H1 (cell line): ENCODE results near the gene TAF10. TPM values are rescaled to one million over a fixed set of nuclear protein-coding genes. Genes with fewer than 3 reads are reported as not detected.

Source experiments
- CTCF ChIA-PET: fragments of 300-600 bp; sonication (Branson Sonifier 250); formaldehyde crosslinking; loops from one replicate; lab custom pipeline; 2021; ENCODE audit not compliant: partially characterized antibody; lab: Charles Lee
- POLR2A ChIA-PET: fragments of 300-600 bp; sonication (Branson Sonifier 250); formaldehyde crosslinking; loops from one replicate; lab custom pipeline; 2021; ENCODE audit warnings: inconsistent platforms; ENCODE audit not compliant: partially characterized antibody; lab: Charles Lee
- DNase-seq, 2 experiments: peaks; one replicate each; pipeline versions ENCODE4 v3.0.0 to v3.0.0-alpha.2; 2010 to 2022; ENCODE audit warnings: low spot score in 2 of 2, low read depth in 1 of 2, mixed read lengths in 1 of 2
- FAIRE-seq: peaks from 2 replicates; lab custom pipeline; 2011; peaks lifted over from hg19 to GRCh38; lab: Jason Lieb, UNC
- H2AFZ ChIP-seq: 2 replicates; pipeline ENCODE4 v1.8.1; 2012; ENCODE audit warnings: low read length, inconsistent platforms
- H2AK5ac ChIP-seq: 2 replicates; pipeline ENCODE4 v1.6.1; 2013; ENCODE audit warnings: low read depth, low read length
- H2BK120ac ChIP-seq: replicated peaks from 2 replicates; pipeline ENCODE3; 2013; ENCODE audit warnings: low read depth, low read length, inconsistent platforms
- H2BK12ac ChIP-seq: 2 replicates; pipeline ENCODE4 v1.6.1; 2013; ENCODE audit warnings: low read depth, low read length
- H2BK15ac ChIP-seq: 2 replicates; pipeline ENCODE4 v1.6.1; 2013; ENCODE audit warnings: low read length
- H2BK20ac ChIP-seq: 2 replicates; pipeline ENCODE4 v1.6.1; 2013; ENCODE audit warnings: low read length
- H2BK5ac ChIP-seq: 2 replicates; pipeline ENCODE4 v1.6.1; 2013; ENCODE audit warnings: low read depth, low read length
- H3K14ac ChIP-seq: 2 replicates; pipeline ENCODE4 v1.6.1; 2013; ENCODE audit warnings: inconsistent platforms; ENCODE audit not compliant: insufficient read length
- H3K18ac ChIP-seq: 2 replicates; pipeline ENCODE4 v1.6.1; 2013; ENCODE audit warnings: low read length; ENCODE audit errors: extremely low read depth
- H3K23ac ChIP-seq: 2 replicates; pipeline ENCODE4 v1.6.1; 2013; ENCODE audit warnings: inconsistent platforms; ENCODE audit not compliant: insufficient read length
- H3K23me2 ChIP-seq: 2 replicates; pipeline ENCODE4 v1.6.1; 2013; ENCODE audit warnings: low read depth, low read length
- H3K27ac ChIP-seq: 2 replicates; pipeline ENCODE4 v1.6.1; 2011; ENCODE audit warnings: low read depth, low read length, inconsistent platforms
- H3K27me3 ChIP-seq, 4 experiments: replicated peaks in 1 of 4; 1 replicate in 1 of 4; 2 replicates in 3 of 4; pipeline versions ENCODE4 v1.6.1 to v1.8.1; 2011 to 2013; ENCODE audit warnings: low read length in 3 of 4, mild to moderate bottlenecking in 3 of 4, inconsistent platforms in 2 of 4, mixed read lengths in 2 of 4, moderate library complexity in 1 of 4; ENCODE audit not compliant: control insufficient read depth in 3 of 4, insufficient read depth in 3 of 4; ENCODE audit errors: extremely low read depth in 1 of 4
- H3K36me3 ChIP-seq, 4 experiments: 2 replicates each; pipeline versions ENCODE4 v1.6.1 to v1.8.1; 2011 to 2013; ENCODE audit warnings: mild to moderate bottlenecking in 4 of 4, low read length in 3 of 4, moderate library complexity in 2 of 4, control low read depth in 1 of 4, inconsistent platforms in 1 of 4; ENCODE audit not compliant: insufficient read depth in 4 of 4, control insufficient read depth in 2 of 4
- H3K4ac ChIP-seq: replicated peaks from 2 replicates; pipeline ENCODE3; 2013; ENCODE audit warnings: low read length, low read depth, mixed read lengths, inconsistent platforms; ENCODE audit not compliant: insufficient read length
- H3K4me1 ChIP-seq, 4 experiments: replicated peaks in 1 of 4; 1 replicate in 1 of 4; 2 replicates in 3 of 4; pipeline versions ENCODE4 v1.6.1 to v1.8.1; 2011 to 2013; ENCODE audit warnings: low read length in 3 of 4, inconsistent platforms in 2 of 4, mixed read lengths in 1 of 4; ENCODE audit not compliant: insufficient read depth in 4 of 4, control insufficient read depth in 3 of 4
- H3K4me2 ChIP-seq, 2 experiments: 2 replicates each; pipeline versions ENCODE4 v1.6.1 to v1.8.1; 2011 to 2013; ENCODE audit warnings: low read depth in 2 of 2, low read length in 2 of 2, control low read depth in 1 of 2, inconsistent platforms in 1 of 2, mild to moderate bottlenecking in 1 of 2; ENCODE audit not compliant: insufficient read depth in 1 of 2
- H3K4me3 ChIP-seq, 4 experiments: fragments of 200-600, 300-600 bp in 1 of 4; sonication (generic), shearing (Covaris generic), sonication (Bioruptor Twin) in 1 of 4; 2 replicates each; pipeline versions ENCODE4 v1.5.1 to v1.8.1; 2011 to 2016; ENCODE audit warnings: low read length in 4 of 4, low read depth in 3 of 4, control low read depth in 2 of 4, inconsistent platforms in 2 of 4, mild to moderate bottlenecking in 2 of 4, mixed read lengths in 1 of 4, moderate library complexity in 1 of 4; ENCODE audit not compliant: insufficient read depth in 2 of 4; ENCODE audit errors: extremely low read depth in 1 of 4
- H3K56ac ChIP-seq: replicated peaks from 2 replicates; pipeline ENCODE3; 2013; ENCODE audit warnings: low read depth, mild to moderate bottlenecking, mixed read lengths, low read length, inconsistent platforms; ENCODE audit not compliant: insufficient read length
- H3K79me1 ChIP-seq: 2 replicates; pipeline ENCODE4 v1.6.1; 2013; ENCODE audit warnings: low read depth, low read length, control low read depth
- H3K79me2 ChIP-seq, 2 experiments: 2 replicates each; pipeline versions ENCODE4 v1.6.1 to v1.8.1; 2012 to 2013; ENCODE audit warnings: low read length in 2 of 2, mild to moderate bottlenecking in 2 of 2, inconsistent platforms in 1 of 2; ENCODE audit not compliant: insufficient read depth in 2 of 2, control insufficient read depth in 1 of 2
- H3K9ac ChIP-seq, 4 experiments: replicated peaks in 1 of 4; 1 replicate in 1 of 4; 2 replicates in 3 of 4; pipeline versions ENCODE4 v1.6.1 to v1.8.1; 2011 to 2013; ENCODE audit warnings: low read depth in 3 of 4, low read length in 3 of 4, control low read depth in 2 of 4, mild to moderate bottlenecking in 2 of 4, moderate library complexity in 2 of 4, inconsistent platforms in 1 of 4; ENCODE audit errors: extremely low read depth in 1 of 4
- H3K9me3 ChIP-seq, 2 experiments: 2 replicates each; pipeline versions ENCODE4 v1.6.1 to v1.8.1; 2012 to 2013; ENCODE audit warnings: mild to moderate bottlenecking in 2 of 2, moderate library complexity in 2 of 2, control low read depth in 1 of 2, inconsistent platforms in 1 of 2, low read depth in 1 of 2, low read length in 1 of 2, mixed read lengths in 1 of 2; ENCODE audit not compliant: insufficient read depth in 2 of 2
- H4K20me1 ChIP-seq, 2 experiments: replicated peaks in 1 of 2; 2 replicates each; pipeline versions ENCODE3 to v1.8.1; 2011 to 2013; ENCODE audit warnings: inconsistent platforms in 2 of 2, low read length in 2 of 2, mild to moderate bottlenecking in 1 of 2; ENCODE audit not compliant: insufficient read depth in 2 of 2, control insufficient read depth in 1 of 2
- H4K5ac ChIP-seq: 2 replicates; pipeline ENCODE4 v1.6.1; 2013; ENCODE audit warnings: low read length, low read depth, mixed read lengths, inconsistent platforms; ENCODE audit not compliant: insufficient read length
- H4K8ac ChIP-seq: 2 replicates; pipeline ENCODE4 v1.8.0; 2013; ENCODE audit warnings: mild to moderate bottlenecking, moderate library complexity, low read length, inconsistent platforms; ENCODE audit not compliant: insufficient read depth; ENCODE audit errors: extremely low read depth
- H4K91ac ChIP-seq: replicated peaks from 2 replicates; pipeline ENCODE3; 2013; ENCODE audit warnings: low read length, mixed read lengths, inconsistent platforms; ENCODE audit not compliant: insufficient read length
- ASH2L ChIP-seq: fragments of 200-600, 300-600 bp; sonication (generic); IDR thresholded peaks from one replicate; pipeline ENCODE4 v1.7.1; 2017; ENCODE audit warnings: low read length
- CREB1 ChIP-seq: IDR thresholded peaks from 2 replicates; pipeline ENCODE4 v1.6.1; 2012; ENCODE audit warnings: inconsistent platforms
- EP300 ChIP-seq, 2 experiments: IDR thresholded peaks; 1 replicate in 1 of 2; 2 replicates in 1 of 2; pipeline ENCODE4 v1.6.1; 2011 to 2012; ENCODE audit warnings: low read depth in 2 of 2, low read length in 2 of 2, mild to moderate bottlenecking in 2 of 2, borderline replicate concordance in 1 of 2, inconsistent platforms in 1 of 2, moderate library complexity in 1 of 2
- HDAC2 ChIP-seq, 2 experiments: fragments of 300-600 bp in 1 of 2; sonication (generic) in 1 of 2; IDR thresholded peaks; 2 replicates each; pipeline ENCODE4 v1.6.1; 2011 to 2012; ENCODE audit warnings: low read depth in 2 of 2, low read length in 2 of 2, mild to moderate bottlenecking in 2 of 2, moderate library complexity in 2 of 2, borderline replicate concordance in 1 of 2, inconsistent platforms in 1 of 2
- JUN ChIP-seq: IDR thresholded peaks from 2 replicates; pipeline ENCODE4 v1.6.1; 2011; ENCODE audit warnings: low read depth, mild to moderate bottlenecking, improper control_type of control experiment, low read length
- KDM4A ChIP-seq: IDR thresholded peaks from one replicate; pipeline ENCODE4 v1.7.1; 2012; ENCODE audit warnings: low read depth, mild to moderate bottlenecking, moderate library complexity, low read length, inconsistent platforms; ENCODE audit not compliant: severe bottlenecking
- RBBP5 ChIP-seq: IDR thresholded peaks from 2 replicates; pipeline ENCODE4 v1.7.1; 2012; ENCODE audit warnings: low read depth, mild to moderate bottlenecking, inconsistent platforms, low read length, moderate library complexity, borderline replicate concordance
- SP1 ChIP-seq: IDR thresholded peaks from 2 replicates; pipeline ENCODE4 v1.6.1; 2011; ENCODE audit warnings: low read depth, low read length
- TEAD4 ChIP-seq: IDR thresholded peaks from 2 replicates; pipeline ENCODE4 v1.6.1; 2012; ENCODE audit warnings: low read depth, low read length, inconsistent platforms, mixed read lengths
- WGBS, 2 experiments: shearing (Covaris generic) in 1 of 2; methylation state at CpG; one replicate each; pipeline versions ENCODE4 v1.1.6 to v1.1.7; 2013 to 2015; ENCODE audit warnings: low lambda C conversion rate in 2 of 2, mixed read lengths in 2 of 2, inconsistent platforms in 1 of 2, low coverage in 1 of 2, missing lambda C conversion rate in 1 of 2; ENCODE audit not compliant: insufficient replicate concordance in 2 of 2, insufficient coverage in 1 of 2, insufficient read length in 1 of 2; ENCODE audit errors: extremely low coverage in 1 of 2, missing lambda C conversion rate in 1 of 2; 5-methylcytosine and 5-hydroxymethylcytosine counted together
- polyA plus RNA-seq, 7 experiments: library from polyadenylated mRNA; depleted of rRNA in 3 of 7; stranded (reverse) in 5 of 7; unstranded in 2 of 7; fragments of >200 nt in 5 of 7; fragments of 200-250 nt in 2 of 7; gene quantifications; 1 replicate in 5 of 7; 2 replicates in 1 of 7; 4 replicates in 1 of 7; pipeline versions ENCODE4 v1.2.1 to v1.2.3, GENCODE V29; 2011 to 2013; ENCODE audit warnings: missing spikeins in 2 of 7, mixed read lengths in 2 of 7
- total RNA-seq: library from RNA; stranded (reverse); fragmentation: NEBNext Ultra II Directional; extraction: Animal tissue kit (Norgen Biotek cat#: 25700); gene quantifications from 2 replicates; pipeline ENCODE4 v1.2.1, GENCODE V29; 2021
- TF ChIP-seq, protein P1 (sequence below): IDR thresholded peaks from 2 replicates; pipeline ENCODE4 v1.6.1; 2012; ENCODE audit warnings: inconsistent platforms

The TAF10 gene
- total and polyA plus RNA-seq, 2 of the 8 experiments (the other 6 are each of a cell fraction or from before 2014, with no cell fraction given): 128 to 213 TPM

DNA sequence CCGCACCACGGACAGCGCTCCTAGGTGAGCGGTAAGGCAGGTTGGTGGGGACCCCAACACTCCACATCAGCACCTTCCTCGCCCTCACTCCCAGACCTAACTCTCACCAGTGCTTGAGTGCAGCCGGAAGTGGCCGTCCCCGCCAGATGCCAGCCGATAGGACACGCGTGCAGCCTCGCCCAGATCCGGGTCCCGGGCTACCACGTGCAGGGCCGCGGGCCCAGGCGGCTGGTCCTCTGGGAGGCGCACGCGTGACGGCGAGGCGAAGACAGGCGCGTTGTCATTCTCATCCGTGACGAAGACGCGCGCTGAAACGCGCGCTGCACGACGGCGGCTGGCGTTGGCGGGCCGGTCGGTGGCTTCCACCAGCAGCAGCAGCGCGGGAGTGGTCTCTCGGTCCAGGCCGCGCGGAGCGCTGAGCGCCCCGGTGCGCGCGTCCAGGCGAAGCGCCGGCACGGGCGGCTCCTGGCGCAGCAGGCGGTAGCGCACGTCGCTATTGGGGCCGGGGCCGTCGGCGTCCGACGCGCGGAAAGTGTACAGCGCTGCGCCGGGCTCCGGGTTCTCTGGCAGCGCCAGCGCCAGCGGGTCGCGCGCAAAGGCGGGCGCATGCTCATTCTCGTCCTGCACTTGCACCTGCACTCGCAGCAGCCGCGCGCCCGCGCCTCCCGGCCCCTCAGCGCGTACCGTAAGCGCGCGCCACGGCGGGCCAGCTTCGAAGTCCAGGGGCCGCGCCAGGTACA lies 18.0 kb upstream of the TAF10 start:
- no peak overlapping the region for H3K23ac ChIP-seq
- no peak overlapping the region for H2BK20ac ChIP-seq
- peaks cover 0 to 3% (median under 1%) of the 10 kb centered on the region in 4 experiments; a peak in 3 of 8 replicates for H3K36me3 ChIP-seq
- DNase-seq (peak in 1 of 2 experiments; percentile 82), FAIRE-seq (no peak)
- H3K14ac ChIP-seq: no peak overlapping the region
- H3K56ac ChIP-seq: no peak overlapping the region
- H4K20me1 ChIP-seq: peaks cover 5 to 10% of the 10 kb centered on the region in 2 experiments
- no peaks in the 10 kb centered on the region for H3K9me3 ChIP-seq
- H3K9ac ChIP-seq: peak overlapping the region in 2 of 4 experiments; percentile 28 to 34; a peak in 2 of 7 replicates
- H2BK12ac ChIP-seq: no peak overlapping the region; the same call in 1 of the 2 replicates
- WGBS, 2 experiments: 9% methylated on average over 82 of the region's 102 CpGs; no CpG with 5 or more reads in 1 of the 2 experiments
- no peaks in the 10 kb centered on the region for H3K79me2 ChIP-seq
- no peak overlapping the region for H3K4ac ChIP-seq
- H4K8ac ChIP-seq: peak overlapping the region; percentile 83; the same call in 1 of the 2 replicates
- ChIA-PET CTCF (interaction anchor here (0.6 to 4.6 kb wide), 10 partner anchors 8 to 101 kb away, joined by 3 to 23 read pairs (median 4); partner anchors contain the start of genes TAF10 and TPP1), POLR2A (interaction anchor here (1.0 to 2.3 kb wide), 12 partner anchors 9 to 156 kb away, joined by 3 to 17 read pairs (median 6); partner anchors contain the start of genes MRPL17, TAF10, TPP1 and TRIM3)
- no peak overlapping the region for H4K5ac ChIP-seq
- peaks cover 13 to 43% (median 34%) of the 10 kb centered on the region in 4 experiments for H3K27me3 ChIP-seq
- no peak overlapping the region; the same call in 1 of the 2 replicates for H2AFZ ChIP-seq
- H2AK5ac ChIP-seq: no peak overlapping the region
- H3K4me1 ChIP-seq: peaks cover 0 to 6% (median 2%) of the 10 kb centered on the region in 4 experiments; a peak in 3 of 7 replicates
- peak overlapping the region; percentile 31 to 60 (median 40) for H3K4me3 ChIP-seq
- no peak overlapping the region for H2BK120ac ChIP-seq
- H3K18ac ChIP-seq: no peak overlapping the region
- H4K91ac ChIP-seq: no peak overlapping the region
- H2BK15ac ChIP-seq: no peak overlapping the region
- H3K23me2 ChIP-seq: peaks cover 12% of the 10 kb centered on the region
- peak overlapping the region; percentile 57 to 82 for H3K4me2 ChIP-seq
- no peak overlapping the region for H2BK5ac ChIP-seq
- no peaks in the 10 kb centered on the region; the same call in 1 of the 2 replicates for H3K79me1 ChIP-seq
- H3K27ac ChIP-seq: no peak overlapping the region
- no peak for TF ChIP-seq EP300 (IDR thresholded peaks at IDR 0.05; ENCODE audit: borderline replicate concordance in 1 of 2, low read depth in 2 of 2, low read length in 2 of 2)
- TF ChIP-seq ASH2L: peak; percentile 26
- TF ChIP-seq TEAD4: peak; percentile 4; the same call in 1 of the 2 replicates
- no peak for TF ChIP-seq SP1
- no peak; the same call in none of the 2 replicates for TF ChIP-seq CREB1
- no peak for TF ChIP-seq RBBP5
- TF ChIP-seq, protein P1, sequence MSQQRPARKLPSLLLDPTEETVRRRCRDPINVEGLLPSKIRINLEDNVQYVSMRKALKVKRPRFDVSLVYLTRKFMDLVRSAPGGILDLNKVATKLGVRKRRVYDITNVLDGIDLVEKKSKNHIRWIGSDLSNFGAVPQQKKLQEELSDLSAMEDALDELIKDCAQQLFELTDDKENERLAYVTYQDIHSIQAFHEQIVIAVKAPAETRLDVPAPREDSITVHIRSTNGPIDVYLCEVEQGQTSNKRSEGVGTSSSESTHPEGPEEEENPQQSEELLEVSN: peak; percentile 97
- TF ChIP-seq HDAC2 (IDR thresholded peaks at IDR 0.05; ENCODE audit: borderline replicate concordance in 1 of 2, low read depth in 2 of 2, low read length in 2 of 2): peak in 1 of 2 experiments; percentile 68; a peak in 2 of 4 replicates
- peak; percentile 98 for TF ChIP-seq KDM4A
- TF ChIP-seq JUN: no peak
